GM23248 (cell line): Measurements from ENCODE around the gene MYOM3.

Source experiments
- EZH2 ChIP-seq: fragments of 200-600 bp; sonication (generic); IDR thresholded peaks from 2 replicates; pipeline ENCODE4 v1.6.1; 2018; ENCODE audit warnings: antibody characterized with exemption, mild to moderate bottlenecking; ENCODE audit not compliant: insufficient read depth, poor library complexity, severe bottlenecking
- EZH2phosphoT487 ChIP-seq: fragments of 200-600 bp; sonication (generic); IDR thresholded peaks from 2 replicates; pipeline ENCODE4 v1.6.1; 2018; ENCODE audit warnings: antibody characterized with exemption, moderate library complexity, mild to moderate bottlenecking, low read depth; ENCODE audit not compliant: insufficient read depth

GRCh38 chr1:24113641-24114033 is 1.7 kb upstream of the MYOM3 start:
- TF ChIP-seq EZH2phosphoT487 (no peak), EZH2 (no peak)
